Sigmoid colon (tissue), 4 donors: Measurements from ENCODE around the gene SELENOP.

Experiments
- CTCF ChIP-seq, 4 experiments: fragments of 450-650 bp in 3 of 4; fragments of 200-600 bp in 1 of 4; IDR thresholded peaks; one replicate each; pipeline ENCODE4 v1.5.1; 2016 to 2019; ENCODE audit warnings: antibody characterized with exemption in 4 of 4, mild to moderate bottlenecking in 3 of 4, moderate library complexity in 2 of 4
- EP300 ChIP-seq, 4 donors: sonication (generic); formaldehyde crosslinking; IDR thresholded peaks; one replicate each; pipeline ENCODE4 v1.6.1; 2017; ENCODE audit warnings: antibody characterized with exemption in 4 of 4
- POLR2A ChIP-seq, 2 donors: fragments of 450-650 bp; IDR thresholded peaks; one replicate each; pipeline ENCODE4 v1.6.1; 2016; ENCODE audit warnings: antibody characterized with exemption in 2 of 2, mild to moderate bottlenecking in 2 of 2, moderate library complexity in 2 of 2

- TF ChIP-seq CTCF (IDR thresholded peaks at IDR 0.05) = no peak
- TF ChIP-seq POLR2A (IDR thresholded peaks at IDR 0.05) = no peak
- no peak for TF ChIP-seq EP300 (IDR thresholded peaks at IDR 0.05)
These were observed 29.3 kb upstream of the SELENOP start for GRCh38 chr5:42840842-42841567.
